Neural progenitor cell (in vitro differentiated cells): ENCODE results near the gene CPA3.

ENCODE experiments used
- CTCF ChIP-seq: fragments of 200-600 bp; sonication (generic); IDR thresholded peaks from 2 replicates; pipeline ENCODE4 v1.5.1; 2017; ENCODE audit warnings: antibody characterized with exemption, mild to moderate bottlenecking
- EZH2 ChIP-seq: fragments of 200-600 bp; sonication (generic); IDR thresholded peaks from 2 replicates; pipeline ENCODE4 v1.6.1; 2017; ENCODE audit warnings: antibody characterized with exemption, mild to moderate bottlenecking, moderate library complexity

- TF ChIP-seq CTCF (no peak), EZH2 (no peak)
These were observed 25.3 kb upstream of the CPA3 start for GRCh38 chr3:148839805-148840204.
